Pulmonary artery endothelial cell (primary cell): ENCODE results near the gene RNF151. TPM values are rescaled to one million over a fixed set of nuclear protein-coding genes. Genes with fewer than 3 reads are reported as not detected.
A peak's percentile ranks its signal among the peaks of the same experiment; 100 is the strongest.
"Not testable (repeated sequence)": the region's sequence is repeated elsewhere in the genome, so short reads cannot be mapped to it uniquely, and the experiment has no call there.

Experiments used
- DNase-seq: peaks from one replicate; pipeline ENCODE4 v3.0.0-alpha.2; 2011; ENCODE audit warnings: low read depth, low spot score
- total RNA-seq: library from RNA; depleted of rRNA; stranded (reverse); fragments of >200 nt; gene quantifications from 2 replicates; pipeline ENCODE4 v1.2.3, GENCODE V29; 2014

The RNF151 gene
- total RNA-seq, 1 donor from 2014 or later, result not detected

DNA sequence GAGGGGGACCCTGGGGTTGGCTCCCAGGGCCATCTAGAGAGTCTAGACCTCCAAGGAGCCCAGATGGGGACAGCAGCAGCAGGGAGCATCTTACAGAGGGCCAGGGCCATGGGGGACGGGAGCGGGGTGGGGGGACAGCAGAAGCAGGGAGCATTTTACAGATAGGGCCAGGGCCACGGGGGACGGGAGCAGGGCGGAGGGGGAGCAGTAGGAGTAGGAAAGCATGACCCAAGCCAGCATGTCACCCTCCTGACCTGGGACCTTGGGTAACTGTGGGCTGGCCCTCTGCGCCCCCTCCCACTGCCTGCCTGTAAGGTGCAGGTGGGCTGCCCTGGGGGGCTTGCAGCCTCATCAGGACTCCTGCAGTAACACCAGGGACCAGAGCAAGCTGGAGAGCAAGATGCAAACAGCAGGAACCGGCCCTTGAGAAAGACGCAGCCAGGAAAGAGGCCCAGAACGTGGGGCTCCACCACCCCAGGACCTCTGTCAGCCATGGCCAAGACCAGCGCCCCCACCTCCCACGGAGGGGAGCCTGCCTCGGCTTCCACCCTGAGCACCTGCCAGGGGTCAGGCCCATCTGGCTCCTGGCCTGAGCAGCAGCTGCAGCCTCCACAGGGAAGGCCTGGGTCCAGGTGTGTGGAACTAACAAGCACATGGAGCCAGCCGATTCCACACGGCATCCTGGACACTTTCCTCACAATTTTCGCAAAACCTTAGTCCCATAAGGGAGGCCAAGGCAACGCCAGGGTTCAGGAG is 40.6 kb downstream of the RNF151 start:
- DNase-seq, result no peak

DNA sequence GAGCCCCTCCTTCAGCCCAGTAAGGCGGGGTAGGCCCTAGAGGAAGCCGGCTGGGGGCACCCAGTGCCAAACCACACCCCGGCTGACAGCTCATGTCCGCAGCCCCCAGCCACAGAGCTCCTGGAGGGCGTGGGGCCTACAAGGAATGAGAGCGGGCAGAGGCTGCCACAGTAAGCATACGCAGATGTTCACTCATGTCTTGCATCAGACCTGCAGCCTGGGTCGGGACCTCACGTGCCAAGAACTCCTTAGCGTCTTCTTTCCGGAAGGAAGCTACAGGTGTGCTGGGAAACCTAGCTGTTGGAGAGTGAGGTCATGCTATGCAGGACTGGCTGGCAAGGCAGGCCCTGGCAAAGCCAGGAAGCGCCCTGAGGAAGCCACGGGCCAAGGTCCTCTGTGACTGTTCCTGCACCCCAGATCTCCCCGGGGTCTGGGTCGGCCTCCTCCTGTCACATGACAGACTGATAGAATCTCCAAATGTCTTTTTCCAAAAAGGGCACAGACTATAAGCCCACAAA is 41.4 kb downstream of the RNF151 start:
- no peak for DNase-seq

DNA sequence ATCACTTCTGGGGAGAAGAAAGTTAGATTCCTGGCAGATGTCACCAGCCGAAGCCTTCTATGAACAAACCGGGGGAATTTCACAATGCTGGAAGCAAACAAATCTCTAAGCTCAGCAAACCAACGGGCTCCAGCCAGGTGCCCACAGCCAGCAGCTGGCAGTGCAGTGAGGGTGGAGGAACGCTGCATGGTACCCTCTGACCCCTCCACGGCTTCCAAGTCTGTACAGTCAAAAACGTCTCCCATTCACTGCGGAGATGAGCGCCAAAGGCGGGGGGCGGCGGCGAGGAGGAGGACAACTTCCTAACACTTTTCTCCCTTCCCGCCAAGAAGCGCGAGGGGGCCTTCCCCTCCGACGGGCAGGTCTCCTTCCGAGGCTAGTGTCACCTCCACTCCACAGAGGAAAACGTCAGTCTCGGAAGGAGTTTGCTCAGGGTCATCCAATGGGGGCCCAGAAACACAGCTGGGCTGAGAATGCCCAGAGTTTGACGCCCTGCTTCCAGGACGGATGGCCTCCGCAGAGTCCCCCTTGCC is 42.0 kb downstream of the RNF151 start:
- no peak for DNase-seq

DNA sequence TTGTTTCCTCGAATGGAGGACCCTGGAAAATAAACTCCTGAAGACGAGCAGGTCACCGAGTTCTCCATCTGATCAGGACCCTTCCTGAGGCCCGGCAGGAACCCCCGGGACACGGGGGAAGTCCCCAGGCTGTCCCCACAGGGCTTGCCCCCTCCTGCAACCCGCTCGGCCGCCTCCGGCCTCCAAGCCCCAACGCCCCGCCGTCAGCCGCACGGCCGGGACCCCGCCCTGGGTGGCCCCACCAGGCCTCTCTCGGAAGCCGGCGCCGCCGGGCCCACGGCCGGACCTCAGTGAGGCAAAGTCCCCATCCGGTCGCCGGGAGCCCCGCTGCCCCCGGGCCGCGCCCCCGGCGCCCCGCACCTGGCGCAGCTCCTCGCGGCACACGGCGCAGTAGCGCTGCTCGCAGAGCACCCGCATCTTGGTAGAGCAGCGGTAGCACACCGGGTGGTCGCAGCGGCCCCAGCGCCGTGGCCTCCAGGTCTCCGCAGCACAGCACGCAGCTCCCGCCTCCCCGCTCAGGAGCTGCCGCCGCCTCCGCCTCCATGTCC is 42.6 kb downstream of the RNF151 start:
- DNase-seq, result no peak

DNA sequence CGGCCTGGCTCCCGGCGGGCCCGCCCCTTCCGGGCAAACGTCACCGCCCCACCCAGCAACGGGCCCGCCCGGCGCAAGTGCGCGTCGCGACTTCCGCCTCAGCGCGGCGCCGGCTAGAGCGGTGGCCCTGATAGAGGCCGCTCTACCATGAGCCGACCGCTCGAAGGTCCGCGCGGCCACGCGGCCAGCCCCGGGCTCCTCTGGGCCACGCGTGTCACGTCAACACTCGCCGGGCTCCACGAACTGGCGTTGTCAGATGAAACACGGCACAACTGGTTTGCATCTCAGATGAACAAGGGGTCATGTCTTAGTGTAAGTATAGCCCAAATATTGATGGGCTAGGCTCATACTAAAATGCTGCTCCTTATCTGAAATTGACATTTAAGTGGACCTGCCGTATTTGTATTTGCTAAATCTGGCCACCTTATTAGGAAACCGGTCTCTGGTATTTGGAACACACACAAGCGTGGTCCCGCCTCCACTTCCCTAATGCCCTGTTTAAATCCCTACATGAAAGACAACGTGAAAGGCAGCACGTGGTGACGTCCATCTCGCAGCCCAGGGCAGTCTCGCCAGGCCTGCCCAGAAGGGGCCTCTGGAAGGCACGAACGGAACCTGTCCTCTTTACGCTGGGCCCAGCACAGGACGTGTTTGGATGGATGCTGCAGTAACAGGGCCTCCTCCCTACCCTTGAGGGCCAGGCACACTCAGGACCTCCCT is 43.3 kb downstream of the RNF151 start, which contains the start of gene ZNF598:
Gene ZNF598 (minus strand): TSS at position 31 of the 720 bp plus-strand sequence.
- peak; percentile 48 for DNase-seq

DNA sequence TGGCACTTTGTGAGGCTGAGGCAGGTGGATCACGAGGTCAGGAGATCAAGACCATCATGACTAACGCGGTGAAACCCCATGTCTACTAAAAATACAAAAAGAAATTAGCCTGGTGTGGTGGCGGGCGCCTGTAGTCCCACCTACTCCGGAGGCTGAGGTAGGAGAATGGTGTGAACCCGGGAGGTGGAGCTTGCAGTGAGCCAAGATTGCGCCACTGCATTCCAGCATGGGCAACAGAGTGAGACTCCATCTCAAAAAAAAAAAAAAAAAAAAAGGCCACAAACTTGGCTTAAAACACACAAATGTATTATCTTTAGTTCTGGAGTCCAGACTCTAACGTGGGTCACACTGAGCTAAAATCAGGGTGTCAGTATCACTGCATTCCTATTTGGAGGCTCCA is 45.1 kb downstream of the RNF151 start:
- not testable (repeated sequence) for DNase-seq

DNA sequence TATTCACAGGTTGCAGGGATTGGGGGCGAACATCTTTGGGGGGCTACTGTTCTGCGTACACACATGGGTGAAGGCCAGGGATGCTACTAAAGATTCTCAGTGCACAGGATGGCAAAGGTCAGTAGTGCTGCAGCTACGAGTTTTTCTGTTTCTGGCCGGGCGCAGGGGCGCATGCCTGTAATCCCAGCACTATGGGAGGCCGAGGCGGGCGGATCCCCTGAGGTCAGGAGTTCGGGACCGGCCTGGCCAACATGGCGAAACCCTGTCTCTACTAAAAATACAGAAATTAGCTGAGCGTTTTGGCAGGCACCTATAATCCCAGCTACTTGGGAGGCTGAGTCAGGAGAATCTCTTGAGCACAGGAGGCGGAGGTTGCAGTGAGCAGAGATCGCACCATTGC is 46.9 kb downstream of the RNF151 start:
- no peak for DNase-seq

DNA sequence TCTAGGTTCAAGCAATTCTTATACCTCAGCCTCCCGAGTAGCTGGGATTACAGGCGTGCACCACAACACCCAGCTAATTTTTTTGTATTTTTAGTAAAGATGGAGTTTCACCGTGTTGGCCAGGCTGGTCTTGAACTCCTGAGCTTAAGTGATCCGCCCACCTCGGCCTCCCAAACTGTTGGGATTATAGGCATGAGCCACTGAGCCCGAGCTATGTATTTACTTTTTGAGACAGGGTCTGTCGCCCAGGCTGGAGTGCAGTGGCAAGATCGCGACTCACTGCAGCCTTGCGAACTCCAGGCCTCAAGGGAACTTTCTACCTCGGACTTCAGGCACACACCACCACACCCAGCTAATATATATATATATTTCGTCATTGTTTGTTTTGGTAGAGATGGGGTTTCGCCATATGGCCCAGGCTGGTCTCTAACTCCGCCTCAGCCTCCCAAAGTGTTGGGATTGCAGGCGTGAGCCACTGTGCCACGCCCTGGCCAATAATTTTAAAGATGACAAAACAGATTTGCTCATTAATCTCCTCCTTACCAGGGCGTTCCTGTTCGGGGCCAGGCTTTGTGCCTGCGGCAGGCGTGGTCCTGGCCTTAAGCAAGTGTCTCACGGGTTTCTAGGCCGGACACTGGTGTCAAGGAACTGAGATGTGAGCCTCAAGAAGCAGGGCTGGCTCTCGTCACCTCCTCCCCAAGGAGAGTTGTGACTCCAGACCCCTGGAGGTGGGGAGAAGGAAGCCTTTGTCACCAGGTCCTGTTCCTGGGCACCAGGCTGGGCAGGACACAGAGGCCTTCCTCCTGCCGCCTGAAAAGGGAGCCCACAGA is 48.7 kb downstream of the RNF151 start:
- DNase-seq, result no peak

DNA sequence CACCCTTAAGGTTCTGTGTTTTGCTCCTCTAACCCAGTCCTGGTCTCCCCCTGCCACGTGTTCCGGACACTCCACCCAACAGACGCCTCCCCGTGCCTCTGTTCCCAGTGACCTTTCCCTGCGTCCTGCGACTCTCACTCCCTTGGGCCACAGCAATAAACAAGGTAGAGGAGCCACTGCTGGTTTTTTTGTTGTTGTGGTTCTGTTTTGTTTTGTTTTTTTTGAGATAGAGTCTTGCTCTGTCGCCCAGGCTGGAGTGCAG is 49.2 kb downstream of the RNF151 start:
- no peak for DNase-seq

DNA sequence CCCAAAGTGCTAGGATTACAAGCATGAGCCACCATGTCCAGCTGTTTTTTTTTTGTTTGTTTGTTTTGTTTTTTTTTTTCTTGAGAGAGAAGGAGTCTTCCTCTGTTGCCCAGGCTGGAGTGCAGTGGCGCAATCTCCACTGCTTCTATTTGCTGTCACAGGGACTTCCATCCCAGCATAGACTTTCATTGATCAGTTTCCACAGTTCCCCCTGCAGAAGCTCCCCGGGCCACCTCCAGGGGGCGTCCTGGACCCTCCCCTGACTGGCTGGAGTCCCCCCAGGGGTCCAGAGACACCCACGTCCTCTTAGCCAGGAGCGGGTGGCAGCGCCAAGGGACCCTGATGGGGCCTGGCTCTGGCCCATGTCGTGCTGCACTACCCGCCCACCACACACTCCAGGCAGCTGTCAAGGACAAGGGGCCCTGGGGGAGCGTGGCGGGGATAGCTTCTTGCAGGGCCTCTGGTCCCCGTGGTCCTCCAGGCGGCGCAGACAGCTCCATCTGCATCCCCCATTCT is 49.8 kb downstream of the RNF151 start:
- DNase-seq, result no peak

Other genes with a start within 250 kb of the RNF151 start
- gene NME3, start 195.3 kb upstream of the RNF151 start, total RNA-seq, result 53.0 and 58.7 TPM in 2 replicates
- 5.9 and 7.1 TPM in 2 replicates for gene EME2, start 194.0 kb upstream of the RNF151 start, total RNA-seq
- gene MRPS34, start 193.7 kb upstream of the RNF151 start, total RNA-seq, result 91.0 and 100 TPM in 2 replicates
- gene SPSB3, start 184.3 kb upstream of the RNF151 start, total RNA-seq, result 39.4 and 44.8 TPM in 2 replicates
- 74.5 and 77.8 TPM in 2 replicates for gene NUBP2, start 183.9 kb upstream of the RNF151 start, total RNA-seq
- gene IGFALS, start 173.2 kb upstream of the RNF151 start, total RNA-seq, result not detected in 2 replicates
- gene HAGH, start 140.0 kb upstream of the RNF151 start, total RNA-seq, result 76.2 and 78.9 TPM in 2 replicates
- 91.9 and 93.0 TPM in 2 replicates for gene FAHD1, start 139.7 kb upstream of the RNF151 start, total RNA-seq
- gene MEIOB, start 94.7 kb upstream of the RNF151 start, total RNA-seq, result 0.40 TPM in 1 of 2 replicates, not detected in the other
- gene HS3ST6, start 48.4 kb upstream of the RNF151 start, total RNA-seq, result not detected in 2 replicates
- gene MSRB1, start 23.7 kb upstream of the RNF151 start, total RNA-seq, result 10.9 and 11.1 TPM in 2 replicates
- gene RPL3L, start 12.2 kb upstream of the RNF151 start, total RNA-seq, result not detected in 2 replicates
- 169 and 200 TPM in 2 replicates for gene NDUFB10, start 7.3 kb upstream of the RNF151 start, total RNA-seq
- gene RPS2, start 2.0 kb upstream of the RNF151 start, total RNA-seq, result 2,313 and 4,514 TPM in 2 replicates
- 59.4 and 61.9 TPM in 2 replicates for gene TBL3, start 5.2 kb downstream of the RNF151 start, total RNA-seq
- 0.07 and 0.13 TPM in 2 replicates for gene NOXO1, start 14.6 kb downstream of the RNF151 start, total RNA-seq
- gene GFER, start 17.3 kb downstream of the RNF151 start, total RNA-seq, result 13.5 and 21.1 TPM in 2 replicates
- gene SYNGR3, start 23.1 kb downstream of the RNF151 start, total RNA-seq, result 1.8 and 5.6 TPM in 2 replicates
- 22.8 and 23.4 TPM in 2 replicates for gene ZNF598, start 43.0 kb downstream of the RNF151 start, total RNA-seq
- gene NPW, start 52.9 kb downstream of the RNF151 start, total RNA-seq, result 0.33 and 0.46 TPM in 2 replicates
- gene NHERF2, start 60.0 kb downstream of the RNF151 start, total RNA-seq, result 53.2 and 76.2 TPM in 2 replicates
- gene NTHL1, start 81.0 kb downstream of the RNF151 start, total RNA-seq, result 48.6 and 48.9 TPM in 2 replicates
- gene TSC2, start 81.1 kb downstream of the RNF151 start, total RNA-seq, result 35.1 and 47.5 TPM in 2 replicates
- gene PKD1, start 169.0 kb downstream of the RNF151 start, total RNA-seq, result 35.4 and 39.8 TPM in 2 replicates
- 0.46 and 1.1 TPM in 2 replicates for gene RAB26, start 181.8 kb downstream of the RNF151 start, total RNA-seq
- gene TRAF7, start 188.9 kb downstream of the RNF151 start, total RNA-seq, result 88.8 and 95.7 TPM in 2 replicates
- 0.04 and 0.26 TPM in 2 replicates for gene CASKIN1, start 229.7 kb downstream of the RNF151 start, total RNA-seq
- gene MLST8, start 238.6 kb downstream of the RNF151 start, total RNA-seq, result 26.4 and 32.1 TPM in 2 replicates
- gene BRICD5, start 244.0 kb downstream of the RNF151 start, total RNA-seq, result 1.1 and 6.5 TPM in 2 replicates
- 19.3 and 25.8 TPM in 2 replicates for gene PGP, start 248.0 kb downstream of the RNF151 start, total RNA-seq